H1 (cell line): ENCODE results near the gene SLC6A17. TPM values are rescaled to one million over a fixed set of nuclear protein-coding genes. Genes with fewer than 3 reads are reported as not detected.

Experiments
- CEBPB ChIP-seq: IDR thresholded peaks from 2 replicates; pipeline ENCODE4 v1.6.1; 2012; ENCODE audit warnings: low read depth, low read length
- EP300 ChIP-seq, 2 experiments: IDR thresholded peaks; 1 replicate in 1 of 2; 2 replicates in 1 of 2; pipeline ENCODE4 v1.6.1; 2011 to 2012; ENCODE audit warnings: low read depth in 2 of 2, low read length in 2 of 2, mild to moderate bottlenecking in 2 of 2, borderline replicate concordance in 1 of 2, inconsistent platforms in 1 of 2, moderate library complexity in 1 of 2
- KDM1A ChIP-seq: fragments of 200-600, 300-600 bp; sonication (generic); IDR thresholded peaks from 2 replicates; pipeline ENCODE4 v1.7.1; 2016; ENCODE audit warnings: mild to moderate bottlenecking, low read length, borderline replicate concordance
- KDM5A ChIP-seq: fragments of 200-600 bp; IDR thresholded peaks from 2 replicates; pipeline ENCODE4 v1.7.1; 2012; ENCODE audit warnings: mild to moderate bottlenecking, low read length, inconsistent platforms, mixed read lengths
- RNF2 ChIP-seq: fragments of 200-900, 300-1000 bp; sonication (generic); IDR thresholded peaks from 2 replicates; pipeline ENCODE4 v1.7.1; 2016; ENCODE audit warnings: borderline replicate concordance, low read depth, mild to moderate bottlenecking, antibody characterized with exemption, low read length; ENCODE audit not compliant: poor library complexity, severe bottlenecking; ENCODE audit errors: missing control alignments
- SIN3A ChIP-seq, 2 experiments: IDR thresholded peaks in 1 of 2; conservative IDR thresholded peaks in 1 of 2; 2 replicates each; pipeline ENCODE4 v1.6.1; 2011 to 2012; ENCODE audit warnings: low read length in 2 of 2, improper control_type of control experiment in 1 of 2, low read depth in 1 of 2, mild to moderate bottlenecking in 1 of 2
- YY1 ChIP-seq: IDR thresholded peaks from 2 replicates; pipeline ENCODE4 v1.6.1; 2011; ENCODE audit warnings: low read depth, mild to moderate bottlenecking, low read length
- polyA plus RNA-seq, 7 experiments: library from polyadenylated mRNA; depleted of rRNA in 3 of 7; stranded (reverse) in 5 of 7; unstranded in 2 of 7; fragments of >200 nt in 5 of 7; fragments of 200-250 nt in 2 of 7; gene quantifications; 1 replicate in 5 of 7; 2 replicates in 1 of 7; 4 replicates in 1 of 7; pipeline versions ENCODE4 v1.2.1 to v1.2.3, GENCODE V29; 2011 to 2013; ENCODE audit warnings: missing spikeins in 2 of 7, mixed read lengths in 2 of 7
- total RNA-seq: library from RNA; stranded (reverse); fragmentation: NEBNext Ultra II Directional; extraction: Animal tissue kit (Norgen Biotek cat#: 25700); gene quantifications from 2 replicates; pipeline ENCODE4 v1.2.1, GENCODE V29; 2021
- TF ChIP-seq, protein P1 (sequence below): fragments of 300-600 bp; sonication (generic); IDR thresholded peaks from 2 replicates; pipeline ENCODE4 v1.7.1; 2012; ENCODE audit warnings: low read length, moderate library complexity, mild to moderate bottlenecking, inconsistent platforms; ENCODE audit not compliant: insufficient replicate concordance

SLC6A17 gene
- total and polyA plus RNA-seq, 2 of the 8 experiments (the other 6 are each of a cell fraction or from before 2014, with no cell fraction given), result 0.15 to 0.28 TPM

GRCh38 chr1:110155878-110156522, 5.7 kb downstream of the SLC6A17 start (continued):
- TF ChIP-seq, protein P1, sequence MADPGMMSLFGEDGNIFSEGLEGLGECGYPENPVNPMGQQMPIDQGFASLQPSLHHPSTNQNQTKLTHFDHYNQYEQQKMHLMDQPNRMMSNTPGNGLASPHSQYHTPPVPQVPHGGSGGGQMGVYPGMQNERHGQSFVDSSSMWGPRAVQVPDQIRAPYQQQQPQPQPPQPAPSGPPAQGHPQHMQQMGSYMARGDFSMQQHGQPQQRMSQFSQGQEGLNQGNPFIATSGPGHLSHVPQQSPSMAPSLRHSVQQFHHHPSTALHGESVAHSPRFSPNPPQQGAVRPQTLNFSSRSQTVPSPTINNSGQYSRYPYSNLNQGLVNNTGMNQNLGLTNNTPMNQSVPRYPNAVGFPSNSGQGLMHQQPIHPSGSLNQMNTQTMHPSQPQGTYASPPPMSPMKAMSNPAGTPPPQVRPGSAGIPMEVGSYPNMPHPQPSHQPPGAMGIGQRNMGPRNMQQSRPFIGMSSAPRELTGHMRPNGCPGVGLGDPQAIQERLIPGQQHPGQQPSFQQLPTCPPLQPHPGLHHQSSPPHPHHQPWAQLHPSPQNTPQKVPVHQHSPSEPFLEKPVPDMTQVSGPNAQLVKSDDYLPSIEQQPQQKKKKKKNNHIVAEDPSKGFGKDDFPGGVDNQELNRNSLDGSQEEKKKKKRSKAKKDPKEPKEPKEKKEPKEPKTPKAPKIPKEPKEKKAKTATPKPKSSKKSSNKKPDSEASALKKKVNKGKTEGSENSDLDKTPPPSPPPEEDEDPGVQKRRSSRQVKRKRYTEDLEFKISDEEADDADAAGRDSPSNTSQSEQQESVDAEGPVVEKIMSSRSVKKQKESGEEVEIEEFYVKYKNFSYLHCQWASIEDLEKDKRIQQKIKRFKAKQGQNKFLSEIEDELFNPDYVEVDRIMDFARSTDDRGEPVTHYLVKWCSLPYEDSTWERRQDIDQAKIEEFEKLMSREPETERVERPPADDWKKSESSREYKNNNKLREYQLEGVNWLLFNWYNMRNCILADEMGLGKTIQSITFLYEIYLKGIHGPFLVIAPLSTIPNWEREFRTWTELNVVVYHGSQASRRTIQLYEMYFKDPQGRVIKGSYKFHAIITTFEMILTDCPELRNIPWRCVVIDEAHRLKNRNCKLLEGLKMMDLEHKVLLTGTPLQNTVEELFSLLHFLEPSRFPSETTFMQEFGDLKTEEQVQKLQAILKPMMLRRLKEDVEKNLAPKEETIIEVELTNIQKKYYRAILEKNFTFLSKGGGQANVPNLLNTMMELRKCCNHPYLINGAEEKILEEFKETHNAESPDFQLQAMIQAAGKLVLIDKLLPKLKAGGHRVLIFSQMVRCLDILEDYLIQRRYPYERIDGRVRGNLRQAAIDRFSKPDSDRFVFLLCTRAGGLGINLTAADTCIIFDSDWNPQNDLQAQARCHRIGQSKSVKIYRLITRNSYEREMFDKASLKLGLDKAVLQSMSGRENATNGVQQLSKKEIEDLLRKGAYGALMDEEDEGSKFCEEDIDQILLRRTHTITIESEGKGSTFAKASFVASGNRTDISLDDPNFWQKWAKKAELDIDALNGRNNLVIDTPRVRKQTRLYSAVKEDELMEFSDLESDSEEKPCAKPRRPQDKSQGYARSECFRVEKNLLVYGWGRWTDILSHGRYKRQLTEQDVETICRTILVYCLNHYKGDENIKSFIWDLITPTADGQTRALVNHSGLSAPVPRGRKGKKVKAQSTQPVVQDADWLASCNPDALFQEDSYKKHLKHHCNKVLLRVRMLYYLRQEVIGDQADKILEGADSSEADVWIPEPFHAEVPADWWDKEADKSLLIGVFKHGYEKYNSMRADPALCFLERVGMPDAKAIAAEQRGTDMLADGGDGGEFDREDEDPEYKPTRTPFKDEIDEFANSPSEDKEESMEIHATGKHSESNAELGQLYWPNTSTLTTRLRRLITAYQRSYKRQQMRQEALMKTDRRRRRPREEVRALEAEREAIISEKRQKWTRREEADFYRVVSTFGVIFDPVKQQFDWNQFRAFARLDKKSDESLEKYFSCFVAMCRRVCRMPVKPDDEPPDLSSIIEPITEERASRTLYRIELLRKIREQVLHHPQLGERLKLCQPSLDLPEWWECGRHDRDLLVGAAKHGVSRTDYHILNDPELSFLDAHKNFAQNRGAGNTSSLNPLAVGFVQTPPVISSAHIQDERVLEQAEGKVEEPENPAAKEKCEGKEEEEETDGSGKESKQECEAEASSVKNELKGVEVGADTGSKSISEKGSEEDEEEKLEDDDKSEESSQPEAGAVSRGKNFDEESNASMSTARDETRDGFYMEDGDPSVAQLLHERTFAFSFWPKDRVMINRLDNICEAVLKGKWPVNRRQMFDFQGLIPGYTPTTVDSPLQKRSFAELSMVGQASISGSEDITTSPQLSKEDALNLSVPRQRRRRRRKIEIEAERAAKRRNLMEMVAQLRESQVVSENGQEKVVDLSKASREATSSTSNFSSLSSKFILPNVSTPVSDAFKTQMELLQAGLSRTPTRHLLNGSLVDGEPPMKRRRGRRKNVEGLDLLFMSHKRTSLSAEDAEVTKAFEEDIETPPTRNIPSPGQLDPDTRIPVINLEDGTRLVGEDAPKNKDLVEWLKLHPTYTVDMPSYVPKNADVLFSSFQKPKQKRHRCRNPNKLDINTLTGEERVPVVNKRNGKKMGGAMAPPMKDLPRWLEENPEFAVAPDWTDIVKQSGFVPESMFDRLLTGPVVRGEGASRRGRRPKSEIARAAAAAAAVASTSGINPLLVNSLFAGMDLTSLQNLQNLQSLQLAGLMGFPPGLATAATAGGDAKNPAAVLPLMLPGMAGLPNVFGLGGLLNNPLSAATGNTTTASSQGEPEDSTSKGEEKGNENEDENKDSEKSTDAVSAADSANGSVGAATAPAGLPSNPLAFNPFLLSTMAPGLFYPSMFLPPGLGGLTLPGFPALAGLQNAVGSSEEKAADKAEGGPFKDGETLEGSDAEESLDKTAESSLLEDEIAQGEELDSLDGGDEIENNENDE, result no peak
- peak; percentile 70 to 80; a peak in 1 of 4 replicates for TF ChIP-seq SIN3A (conservative IDR thresholded peaks at IDR 0.05 in 1 of 2, IDR thresholded peaks at IDR 0.05 in 1 of 2; ENCODE audit: low read depth in 1 of 2, low read length in 2 of 2)
- TF ChIP-seq KDM1A, result no peak
- TF ChIP-seq EP300 (IDR thresholded peaks at IDR 0.05; ENCODE audit: borderline replicate concordance in 1 of 2, low read depth in 2 of 2, low read length in 2 of 2), result no peak
- TF ChIP-seq KDM5A, result no peak
- peak; percentile 34; the same call in 1 of the 2 replicates for TF ChIP-seq YY1
- peak; percentile 43; the same call in 1 of the 2 replicates for TF ChIP-seq CEBPB
- no peak for TF ChIP-seq RNF2
